Measurements from ENCODE around the gene TTC9B.
"Not testable (repeated sequence)": the region's sequence is repeated elsewhere in the genome, so short reads cannot be mapped to it uniquely, and the experiment has no call there.

Gene TTC9B

DNA sequence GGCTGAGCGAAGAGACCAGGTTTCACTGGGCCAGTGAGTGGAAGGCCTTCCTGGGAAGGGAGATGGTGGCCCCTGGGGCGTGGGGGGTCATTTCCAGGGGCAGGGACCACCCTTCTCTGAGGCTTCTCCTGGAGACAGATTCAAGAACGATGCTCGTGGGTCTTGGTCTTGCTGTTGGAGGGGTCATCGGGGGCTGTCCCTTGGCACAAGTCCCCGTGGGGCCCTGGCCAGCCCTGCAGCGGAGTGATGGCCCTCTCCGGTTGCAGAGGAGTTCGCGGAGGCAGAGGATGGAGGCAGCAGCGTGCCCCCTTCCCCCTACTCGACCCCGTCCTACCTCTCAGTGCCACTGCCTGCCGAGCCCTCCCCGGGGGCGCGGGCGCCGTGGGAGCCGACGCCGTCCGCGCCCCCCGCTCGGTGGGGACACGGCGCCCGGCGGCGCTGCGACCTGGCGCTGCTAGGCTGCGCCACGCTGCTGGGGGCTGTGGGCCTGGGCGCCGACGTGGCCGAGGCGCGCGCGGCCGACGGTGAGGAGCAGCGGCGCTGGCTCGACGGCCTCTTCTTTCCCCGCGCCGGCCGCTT, 4.8 kb downstream of the TTC9B start:
- DNase-seq: no peak

DNA sequence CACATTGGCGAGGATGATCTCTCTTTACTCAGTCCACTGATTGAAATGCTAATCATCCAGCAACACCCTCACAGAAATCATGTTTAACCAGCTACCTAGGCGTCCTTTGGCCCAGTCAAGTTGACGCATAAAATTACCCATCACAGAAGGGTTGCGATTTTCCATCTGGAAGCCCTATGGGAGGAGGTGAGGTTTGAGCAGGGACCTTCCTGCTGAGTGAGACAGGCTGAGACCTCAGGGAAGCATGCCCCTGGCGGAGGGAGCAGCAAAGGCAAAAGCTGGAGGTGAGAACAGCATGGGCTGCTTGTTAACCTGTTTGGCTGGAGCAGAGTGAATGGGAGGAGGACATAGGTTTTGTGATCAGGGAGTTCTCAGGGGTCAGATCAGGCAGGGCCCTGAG, 7.3 kb downstream of the TTC9B start:
- DNase-seq: no peak

DNA sequence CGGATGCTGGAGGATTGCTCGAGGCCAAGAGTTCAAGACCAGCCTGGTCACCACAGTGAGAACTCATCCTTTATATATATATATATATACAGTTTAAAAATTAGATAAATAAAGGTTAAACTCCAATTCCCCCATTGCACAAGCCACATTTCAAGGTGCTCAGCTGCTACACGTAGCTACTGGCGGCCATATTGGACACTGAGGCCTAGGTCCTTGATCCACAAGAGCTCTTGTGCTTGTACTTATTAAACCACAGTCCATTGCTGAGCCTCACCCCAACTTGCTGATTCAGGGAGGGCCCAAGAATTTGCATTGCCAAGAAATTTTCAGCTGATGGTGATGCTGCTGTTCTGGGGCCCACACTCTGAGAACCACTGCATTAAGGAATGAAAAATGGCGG, 9.6 kb downstream of the TTC9B start:
- no peak for DNase-seq

DNA sequence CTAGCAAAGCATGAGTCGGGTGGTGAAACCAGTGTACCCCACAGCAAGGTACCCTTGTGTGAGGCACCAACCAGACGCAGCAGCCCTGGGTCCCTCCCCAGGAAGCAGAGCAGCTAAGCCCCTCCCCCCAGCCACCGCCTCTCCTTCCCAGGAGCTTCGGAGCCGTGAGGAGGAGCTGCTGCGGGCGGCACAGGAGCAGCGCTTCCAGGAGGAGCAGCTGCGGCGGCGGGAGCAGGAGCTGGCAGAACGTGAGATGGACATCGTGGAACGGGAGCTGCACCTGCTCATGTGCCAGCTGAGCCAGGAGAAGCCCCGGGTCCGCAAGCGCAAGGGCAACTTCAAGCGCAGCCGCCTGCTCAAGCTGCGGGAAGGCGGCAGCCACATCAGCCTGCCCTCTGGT, 12.4 kb downstream of the TTC9B start:
- DNase-seq: no peak

DNA sequence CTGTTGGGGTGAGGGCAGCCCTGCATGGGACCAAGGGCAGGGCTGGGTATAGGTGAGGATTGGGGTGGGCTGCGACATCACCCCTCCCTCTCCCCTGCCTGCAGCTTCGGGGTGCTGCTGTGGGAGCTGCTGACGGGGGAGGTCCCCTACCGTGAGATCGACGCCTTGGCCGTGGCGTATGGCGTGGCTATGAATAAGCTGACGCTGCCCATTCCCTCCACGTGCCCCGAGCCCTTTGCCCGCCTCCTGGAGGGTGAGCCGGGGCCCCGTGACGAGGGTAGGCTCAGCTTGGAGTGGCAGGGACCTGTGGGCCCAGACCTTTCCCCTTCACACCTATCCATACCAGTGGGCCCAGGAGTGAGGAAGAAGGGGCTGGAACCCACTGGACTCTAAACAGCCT, 13.8 kb downstream of the TTC9B start:
- DNase-seq: no peak

DNA sequence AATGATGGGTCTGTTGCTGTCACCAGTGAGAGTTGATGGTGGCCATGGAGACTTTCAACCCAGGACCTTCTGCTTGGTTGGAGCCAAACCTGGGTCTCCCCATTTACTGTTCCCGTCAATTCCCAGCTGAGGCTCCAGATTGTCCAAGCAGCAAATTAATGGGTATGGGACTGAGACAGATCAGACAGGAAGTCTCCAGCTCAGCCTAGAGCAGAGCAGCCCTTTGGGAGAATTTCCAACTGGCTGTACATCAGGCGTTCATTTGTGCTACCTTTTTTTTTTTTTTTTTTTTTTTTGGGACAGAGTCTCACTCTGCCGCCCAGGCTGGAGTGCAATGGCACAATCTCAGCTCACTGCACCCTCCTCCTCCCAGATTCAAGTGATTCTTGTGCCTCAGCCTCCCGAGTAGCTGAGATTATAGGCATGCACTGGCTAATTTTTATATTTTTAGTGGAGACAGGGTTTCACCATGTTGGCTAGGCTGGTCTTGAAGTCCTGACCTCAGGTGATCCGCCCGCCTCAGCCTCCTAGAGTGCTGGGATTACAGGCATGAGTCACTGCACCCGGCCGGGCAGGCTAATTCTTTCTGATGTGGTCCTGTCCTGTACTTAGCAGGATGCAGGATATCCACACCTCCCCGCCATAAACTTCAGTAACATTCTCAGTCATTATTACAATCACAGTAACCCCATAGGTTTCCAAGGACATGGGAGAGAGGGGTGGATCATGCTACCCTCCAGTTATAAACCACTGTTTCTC, 17.7 kb downstream of the TTC9B start:
- DNase-seq: no peak

DNA sequence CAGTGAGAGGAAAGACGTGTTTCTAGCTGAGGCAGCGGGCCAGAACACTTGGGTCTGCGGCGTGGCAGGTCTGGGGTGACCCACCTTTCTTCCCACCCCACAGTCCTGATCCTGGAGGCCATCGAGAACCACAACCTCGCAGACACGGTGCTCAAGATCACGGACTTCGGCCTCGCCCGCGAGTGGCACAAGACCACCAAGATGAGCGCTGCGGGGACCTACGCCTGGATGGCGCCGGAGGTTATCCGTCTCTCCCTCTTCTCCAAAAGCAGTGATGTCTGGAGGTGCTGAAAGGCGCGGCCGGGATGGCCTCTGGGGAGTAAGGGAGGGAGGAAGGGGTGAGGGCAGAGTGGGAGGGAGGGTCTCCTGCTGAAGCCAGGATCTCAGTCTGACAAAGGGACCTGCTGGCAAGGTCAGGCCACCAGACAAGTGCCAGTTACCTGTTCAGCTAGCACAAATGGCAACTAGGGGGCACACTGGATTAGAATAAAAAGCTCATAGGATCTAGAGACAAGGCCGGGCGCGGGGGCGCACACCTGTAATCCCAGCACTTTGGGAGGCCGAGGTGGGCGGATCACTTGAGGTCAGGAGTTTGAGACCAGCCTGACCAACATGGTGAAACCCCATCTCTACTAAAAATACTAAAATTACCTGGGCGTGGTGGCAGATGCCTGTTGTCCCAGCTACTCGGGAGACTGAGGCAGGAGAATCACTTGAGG, 19.8 kb downstream of the TTC9B start:
- DNase-seq: no peak

DNA sequence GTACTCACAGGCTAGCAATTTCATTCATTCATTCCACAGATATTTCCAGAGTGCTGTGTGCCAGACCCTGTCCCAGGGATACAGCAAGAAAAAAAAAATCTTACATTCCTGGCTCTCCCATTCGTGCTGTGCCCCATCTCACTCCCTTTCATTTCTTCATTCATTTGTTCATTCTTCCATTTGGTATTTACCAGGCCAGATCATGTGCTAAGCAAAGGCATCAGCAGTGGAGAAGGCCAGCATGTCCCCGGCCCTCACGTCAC, 24.7 kb downstream of the TTC9B start:
- DNase-seq: no peak

DNA sequence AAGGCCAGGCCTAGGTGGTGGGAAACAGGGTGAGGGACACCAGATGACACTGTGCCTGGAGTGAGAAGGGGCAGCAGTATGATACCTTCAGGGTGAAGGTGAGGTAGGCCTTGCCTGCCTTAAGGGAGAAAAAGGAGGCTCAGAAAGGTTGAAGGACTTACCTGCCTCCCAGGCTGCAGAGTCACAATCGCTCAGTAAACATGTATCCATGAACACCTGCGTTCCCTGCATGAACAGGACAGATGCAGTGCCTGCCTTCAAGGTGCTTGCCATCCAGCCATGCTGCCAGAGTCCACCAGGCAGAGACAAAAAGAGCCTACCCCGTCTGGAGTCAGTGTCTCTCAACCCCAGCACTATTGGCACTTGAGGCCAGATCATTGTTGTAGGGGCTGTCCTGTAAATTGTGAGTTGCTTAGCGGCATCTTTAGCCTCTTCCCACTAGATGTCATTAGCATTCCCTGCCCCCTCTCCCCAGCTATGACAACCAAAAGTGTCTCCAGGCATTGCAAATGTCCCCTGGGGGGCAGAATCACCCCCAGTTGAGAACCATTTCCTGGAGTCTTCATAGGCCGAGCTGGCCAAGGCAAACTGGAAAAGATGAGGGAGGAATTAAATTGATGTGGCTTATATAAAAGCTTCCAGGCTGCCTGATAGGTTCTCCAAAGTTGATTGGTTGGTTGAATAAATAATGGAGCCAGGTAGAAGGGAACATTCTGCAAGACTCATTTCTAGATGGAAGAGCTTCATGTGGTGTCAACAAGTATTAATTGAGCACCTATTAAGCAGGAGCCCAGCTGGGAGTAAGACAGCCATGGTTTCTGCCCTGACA, 25.2 kb downstream of the TTC9B start:
- DNase-seq: no peak

DNA sequence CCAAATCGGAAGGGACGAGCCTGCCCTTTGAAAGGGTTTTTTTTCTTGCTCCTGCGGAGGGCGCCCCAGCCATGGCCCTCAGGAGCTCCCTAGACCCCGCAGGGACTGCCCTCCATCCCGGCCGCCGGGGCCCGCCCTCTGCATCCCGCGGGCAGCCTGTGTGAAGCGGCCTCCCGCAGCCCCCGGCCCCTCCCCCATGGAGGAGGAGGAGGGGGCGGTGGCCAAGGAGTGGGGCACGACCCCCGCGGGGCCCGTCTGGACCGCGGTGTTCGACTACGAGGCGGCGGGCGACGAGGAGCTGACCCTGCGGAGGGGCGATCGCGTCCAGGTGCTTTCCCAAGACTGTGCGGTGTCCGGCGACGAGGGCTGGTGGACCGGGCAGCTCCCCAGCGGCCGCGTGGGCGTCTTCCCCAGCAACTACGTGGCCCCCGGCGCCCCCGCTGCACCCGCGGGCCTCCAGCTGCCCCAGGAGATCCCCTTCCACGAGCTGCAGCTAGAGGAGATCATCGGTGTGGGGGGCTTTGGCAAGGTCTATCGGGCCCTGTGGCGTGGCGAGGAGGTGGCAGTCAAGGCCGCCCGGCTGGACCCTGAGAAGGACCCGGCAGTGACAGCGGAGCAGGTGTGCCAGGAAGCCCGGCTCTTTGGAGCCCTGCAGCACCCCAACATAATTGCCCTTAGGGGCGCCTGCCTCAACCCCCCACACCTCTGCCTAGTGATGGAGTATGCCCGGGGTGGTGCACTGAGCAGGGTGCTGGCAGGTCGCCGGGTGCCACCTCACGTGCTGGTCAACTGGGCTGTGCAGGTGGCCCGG, 26.1 kb downstream of the TTC9B start:
- DNase-seq: peak in 1 of 2 donors; percentile 22

DNA sequence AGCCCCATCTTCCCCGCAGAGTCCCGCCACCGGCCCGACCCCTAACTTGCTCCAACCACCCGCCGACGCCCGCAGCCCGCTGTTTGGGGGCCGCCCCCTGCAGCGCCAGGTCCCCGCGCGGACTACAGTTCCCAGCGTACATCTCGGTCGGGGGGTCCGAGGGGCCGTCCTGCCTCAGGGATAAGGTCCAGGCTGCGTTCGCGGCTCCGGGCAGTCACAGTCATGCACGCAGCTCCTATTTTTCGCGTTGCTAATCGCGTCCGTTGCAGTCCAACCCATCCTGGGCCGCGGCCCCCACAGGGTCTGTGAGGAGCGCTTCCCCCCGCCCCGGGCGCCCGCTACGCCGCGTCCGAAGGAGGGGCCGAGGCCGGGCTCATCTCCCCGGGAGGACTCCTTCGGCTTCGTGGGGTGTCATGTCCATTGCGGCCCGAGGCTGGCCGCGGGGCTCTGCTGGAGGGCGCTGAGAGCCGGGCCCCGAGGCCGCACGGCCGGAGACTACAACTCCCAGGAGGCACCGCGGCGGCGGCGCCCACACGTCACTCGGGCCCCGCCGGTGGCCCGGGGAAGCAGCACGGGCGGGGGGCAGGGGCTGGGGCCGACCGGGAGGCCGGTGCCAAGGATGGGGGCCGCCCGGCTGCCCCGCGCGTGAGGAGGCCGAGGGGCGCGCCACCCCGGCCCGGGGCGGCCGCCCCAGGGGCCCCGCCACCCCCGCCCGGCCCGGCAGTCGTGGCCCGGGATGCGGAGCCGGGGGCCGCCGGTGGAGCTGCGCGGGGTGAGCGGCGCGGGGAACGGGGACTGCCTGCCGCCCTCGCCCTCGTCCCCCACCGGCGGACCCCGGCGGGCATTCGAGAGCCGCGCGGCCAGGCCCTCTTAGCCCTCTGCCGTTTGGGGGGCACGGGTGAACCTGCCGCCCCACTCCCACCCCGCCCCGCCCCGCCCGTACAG, 27.0 kb downstream of the TTC9B start, which contains the start of gene MAP3K10:
Gene MAP3K10 (plus strand): TSS at position 536 of the 945 bp plus-strand sequence. CDS start 606 bp downstream, outside the sequence.
- DNase-seq: peak; percentile 50 to 71

DNA sequence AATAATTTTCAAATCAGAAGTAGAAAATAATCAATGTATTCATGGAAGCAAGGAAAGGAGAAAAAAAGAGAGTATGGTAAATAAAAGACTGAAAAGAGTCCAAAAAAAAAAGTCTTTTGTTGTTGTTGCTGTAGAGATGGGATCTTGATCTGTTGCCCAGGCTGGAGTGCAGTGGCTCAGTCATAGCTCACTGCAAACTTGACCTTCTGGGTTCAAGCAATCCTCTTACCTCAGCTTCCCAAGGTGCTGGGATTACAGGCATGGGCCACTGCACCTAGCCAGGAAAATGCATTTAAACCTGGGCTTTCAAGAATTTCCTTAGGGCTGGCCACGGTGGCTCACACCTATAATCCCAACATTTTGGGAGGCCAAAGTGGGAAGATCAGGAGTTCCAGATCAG, 33.9 kb downstream of the TTC9B start:
- DNase-seq: no peak

DNA sequence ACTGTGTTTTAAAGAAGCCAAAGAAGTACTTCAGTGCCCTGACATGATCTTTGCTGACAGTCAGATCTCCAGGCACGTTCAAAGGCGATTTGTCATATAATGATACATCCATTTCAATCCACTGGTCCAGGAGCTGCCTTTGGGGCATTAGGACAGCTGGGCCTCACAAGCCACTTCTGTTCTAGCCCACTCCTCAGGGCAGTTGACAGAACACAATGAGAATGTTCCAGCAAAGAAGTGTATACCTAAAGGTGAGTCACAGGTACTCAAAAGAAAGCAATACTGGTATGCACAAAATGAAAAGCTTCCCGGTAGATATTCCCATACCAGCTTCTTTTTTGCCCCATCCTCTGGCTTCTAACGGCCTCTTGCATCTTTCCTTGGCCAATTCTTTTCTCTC, 39.4 kb downstream of the TTC9B start:
- DNase-seq: no peak

DNA sequence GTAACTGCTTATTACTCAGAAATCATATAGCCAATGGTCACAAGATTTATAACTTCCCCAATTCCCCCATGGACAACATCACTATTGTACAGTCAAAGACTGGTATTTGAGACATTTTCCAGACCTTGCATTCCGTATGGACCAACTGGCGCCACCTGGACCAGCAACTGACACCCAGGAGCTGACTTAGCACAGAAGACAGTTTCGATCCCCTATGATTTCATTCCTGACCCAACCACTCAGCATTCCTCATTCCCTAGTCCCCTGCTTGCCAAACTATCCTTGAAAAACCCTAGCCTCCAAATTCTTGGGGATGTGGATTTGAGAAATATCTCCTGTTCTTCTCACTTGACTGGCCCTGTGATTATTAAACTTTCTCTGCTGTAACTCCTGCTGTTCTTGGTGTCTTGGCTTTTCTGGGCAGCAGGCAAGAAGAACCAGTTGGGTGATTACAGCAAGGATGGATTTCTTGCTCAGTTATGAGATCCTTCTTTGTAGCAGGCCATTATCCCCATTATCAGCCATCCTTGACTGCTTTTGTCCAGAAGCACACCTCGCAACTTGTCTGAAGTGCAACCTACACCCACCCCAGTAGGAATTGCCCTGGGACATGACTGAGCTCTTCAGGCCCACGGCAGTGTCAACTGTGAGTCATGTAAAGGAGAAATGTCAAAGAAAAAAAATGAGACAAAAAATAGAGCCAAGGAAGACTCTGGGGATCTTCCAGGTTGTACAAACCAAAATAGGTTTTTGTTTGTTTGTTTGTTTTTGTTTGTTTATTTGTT, 40.7 kb downstream of the TTC9B start:
- DNase-seq: peak in 1 of 2 donors; percentile 11

DNA sequence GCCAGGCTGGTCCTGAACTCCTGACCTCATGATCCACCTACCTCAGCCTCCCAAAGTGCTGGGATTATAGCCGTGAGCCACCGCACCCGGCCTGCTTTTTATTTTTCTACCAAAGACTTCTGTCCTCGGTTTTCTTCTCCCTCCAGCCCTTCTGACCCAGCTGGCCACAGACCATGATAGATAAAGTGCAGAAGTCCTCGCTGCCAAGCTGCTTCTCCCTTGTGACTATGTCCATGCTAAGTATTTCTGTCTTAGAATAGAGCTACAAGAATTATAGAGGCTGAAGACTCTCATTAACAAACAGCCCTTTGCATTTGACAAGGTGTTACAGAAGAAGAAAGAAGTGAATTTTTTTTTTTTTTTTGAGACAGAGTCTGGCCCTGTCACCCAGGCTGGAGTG, 42.4 kb downstream of the TTC9B start:
- no peak for DNase-seq

DNA sequence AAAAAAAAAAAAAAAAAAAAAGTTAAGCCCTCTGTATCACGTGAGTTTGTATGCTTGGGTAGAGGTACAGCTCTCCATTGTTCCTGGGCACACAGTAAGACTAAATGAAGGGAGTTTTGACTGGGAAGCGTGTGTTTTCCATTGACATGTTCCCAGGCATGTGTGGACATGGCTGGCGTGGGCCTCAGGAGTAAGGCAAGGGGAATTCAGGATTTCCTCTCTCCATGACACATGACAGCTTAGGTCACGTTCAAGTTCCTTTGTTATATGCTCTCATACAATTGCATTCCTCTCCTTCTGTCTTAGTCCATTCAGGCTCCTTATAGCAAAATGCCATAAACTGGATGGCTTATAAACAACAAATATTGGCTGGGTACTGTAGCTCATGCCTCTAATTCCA, 44.1 kb downstream of the TTC9B start:
- DNase-seq: peak in 1 of 2 donors; percentile 16

DNA sequence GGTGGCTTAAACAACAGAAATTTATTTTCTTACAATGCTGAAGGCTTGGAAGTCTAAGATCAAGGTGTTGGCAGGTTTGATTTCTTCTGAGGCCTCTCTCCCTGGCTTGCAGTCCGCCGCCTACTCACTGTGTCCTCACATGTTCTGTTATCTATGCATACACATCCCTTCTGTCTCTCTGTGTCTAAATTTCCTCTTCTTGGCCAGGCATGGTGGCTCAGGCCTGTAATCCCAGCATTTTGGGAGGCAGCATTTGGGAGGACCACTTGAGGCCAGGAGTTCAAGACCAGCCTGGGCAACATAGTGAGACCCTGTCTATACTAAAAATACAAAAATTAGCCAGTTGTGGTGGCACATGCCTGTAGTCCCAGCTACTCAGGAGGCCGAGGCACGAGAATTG, 46.9 kb downstream of the TTC9B start:
- DNase-seq: not testable (repeated sequence)

DNA sequence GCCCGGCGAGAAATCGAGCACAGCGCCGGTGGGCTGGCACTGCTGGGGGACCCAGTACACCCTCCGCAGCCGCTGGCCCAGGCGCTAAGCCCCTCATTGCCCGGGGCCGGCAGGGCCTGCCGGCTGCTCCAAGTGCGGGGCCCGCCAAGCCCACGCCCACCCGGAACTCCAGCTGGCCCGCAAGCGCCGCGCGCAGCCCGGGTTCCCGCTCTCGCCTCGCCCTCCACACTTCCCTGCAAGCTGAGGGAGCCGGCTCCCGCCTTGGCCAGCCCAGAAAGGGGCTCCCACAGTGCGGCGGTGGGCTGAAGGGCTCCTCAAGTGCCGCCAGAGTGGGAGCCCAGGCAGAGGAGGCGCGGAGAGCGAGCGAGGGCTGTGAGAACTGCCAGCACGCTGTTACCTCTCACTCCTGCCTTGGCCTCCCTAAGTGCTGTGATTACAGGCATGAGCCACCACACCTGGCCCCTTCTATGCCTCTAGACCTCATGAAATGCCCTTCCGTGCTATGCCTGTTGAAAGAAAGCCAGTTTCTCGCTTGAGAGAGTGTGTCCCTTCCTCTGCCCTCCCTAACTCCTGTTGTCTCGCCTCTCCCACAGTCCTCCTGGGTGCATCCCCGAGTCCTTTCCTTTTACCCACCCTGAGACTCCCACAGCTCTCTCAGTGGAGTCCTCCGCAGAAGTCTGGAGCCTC, 47.7 kb downstream of the TTC9B start:
- not testable (repeated sequence) for DNase-seq

DNA sequence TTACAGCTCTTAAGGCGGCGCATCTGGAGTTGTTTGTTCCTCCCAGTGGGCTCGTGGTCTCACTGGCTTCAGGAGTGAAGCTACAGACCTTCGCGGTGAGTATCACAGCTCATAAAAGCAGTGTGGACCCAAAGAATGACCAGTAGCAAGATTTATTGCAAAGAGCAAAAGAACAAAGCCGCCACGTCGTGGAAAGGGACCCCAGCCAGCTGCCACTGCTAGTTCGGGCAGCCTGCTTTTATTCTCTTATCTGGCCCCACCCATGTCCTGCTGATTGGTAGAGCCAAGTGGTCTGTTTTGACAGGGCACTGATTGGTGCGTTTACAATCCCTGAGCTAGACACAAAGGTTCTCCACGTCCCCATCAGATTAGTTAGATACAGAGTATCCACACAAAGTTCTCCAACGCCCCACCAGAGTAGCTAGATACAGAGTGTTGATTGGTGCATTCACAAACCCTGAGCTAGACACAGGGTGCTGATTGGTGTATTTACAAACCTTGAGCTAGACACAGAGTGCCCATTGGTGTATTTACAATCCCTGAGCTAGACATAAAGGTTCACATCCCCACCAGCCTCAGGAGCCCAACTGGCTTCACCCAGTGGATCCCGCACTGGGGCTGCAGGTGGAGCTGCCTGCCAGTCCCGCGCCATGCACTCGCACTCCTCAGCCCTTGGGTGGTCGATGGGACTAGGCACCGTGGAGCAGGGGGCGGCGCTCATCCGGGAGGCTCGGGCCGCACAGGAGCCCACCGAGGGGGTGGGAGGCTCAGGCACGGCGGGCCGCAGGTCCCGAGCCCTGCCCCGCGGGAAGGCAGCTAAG, 48.5 kb downstream of the TTC9B start:
- DNase-seq: not testable (repeated sequence)

All from inflammatory macrophage (primary cell).